GM18907 (cell line): ENCODE measurements around the gene HNRNPC.
"Not testable (repeated sequence)": the region's sequence is repeated elsewhere in the genome, so short reads cannot be mapped to it uniquely, and the experiment has no call there.

Source experiments
- ATAC-seq: cut with Tn5 transposase; IDR thresholded peaks from one replicate; pipeline ENCODE4 v1.9.1; 2021; ENCODE audit warnings: mild to moderate bottlenecking, moderate library complexity; ENCODE audit not compliant: unreplicated experiment

The HNRNPC gene

DNA sequence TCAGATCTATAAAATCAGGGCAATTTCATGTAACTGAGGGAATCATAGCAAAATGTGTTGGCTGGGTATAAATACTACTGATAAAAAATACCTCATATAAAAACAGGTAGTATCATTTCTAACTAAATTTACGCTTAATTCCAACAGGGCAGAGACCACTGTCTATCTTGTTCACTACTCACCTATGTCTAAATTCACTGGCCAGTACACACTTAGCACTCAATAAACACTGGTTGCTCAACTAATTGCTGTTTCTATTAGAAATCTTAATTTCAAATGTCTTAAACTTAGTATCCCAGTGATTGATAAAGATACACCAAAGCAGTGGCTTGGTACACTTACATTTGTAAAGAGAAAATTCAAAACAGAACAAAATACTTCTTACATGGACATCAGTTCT, 55.6 kb downstream of the HNRNPC start:
- ATAC-seq, result no peak

- ATAC-seq, result not testable (repeated sequence)
These were observed 56.4 kb downstream of the HNRNPC start for GRCh38 chr14:21212824-21213223.

DNA sequence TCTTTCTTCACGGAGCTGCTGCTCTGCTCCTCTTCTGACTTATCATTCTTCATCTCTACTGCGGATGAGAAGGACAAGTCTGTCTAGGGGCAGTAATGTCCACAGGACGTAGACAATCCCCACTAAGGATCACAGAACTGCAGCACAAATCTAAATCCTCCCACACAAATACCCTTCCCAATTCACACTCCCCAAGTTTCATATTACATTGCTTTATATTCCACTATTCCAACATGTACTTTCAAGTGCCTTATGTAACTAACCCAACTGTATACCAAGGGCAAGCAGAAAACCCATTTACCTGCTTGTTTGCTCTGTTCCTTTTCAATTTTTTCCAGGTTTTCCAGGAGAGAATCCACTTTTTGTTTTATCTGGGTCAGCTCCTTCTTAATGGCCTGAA, 57.7 kb downstream of the HNRNPC start:
- no peak for ATAC-seq

- no peak for ATAC-seq
These were observed 59.2 kb downstream of the HNRNPC start for GRCh38 chr14:21210023-21210422.

DNA sequence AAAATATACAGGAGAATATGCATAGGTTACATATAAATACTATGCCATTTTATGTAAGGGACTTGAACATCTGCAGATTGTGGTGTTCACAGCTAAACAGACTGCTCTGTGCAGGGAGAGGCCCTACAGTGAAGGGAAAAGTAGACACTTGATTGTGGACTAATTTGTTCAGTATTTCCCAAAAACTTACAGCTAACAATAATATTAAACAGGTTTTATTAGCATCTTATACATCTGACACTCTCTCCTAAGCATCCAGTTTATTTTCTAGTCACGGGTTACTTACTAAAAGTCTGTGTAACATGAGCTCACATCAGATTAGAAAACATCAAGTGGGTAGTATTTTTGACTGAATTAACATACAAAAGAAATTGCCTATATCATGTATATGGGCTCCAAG, 60.1 kb downstream of the HNRNPC start:
- no peak for ATAC-seq

GRCh38 chr14:21208554-21208953, 60.7 kb downstream of the HNRNPC start:
- ATAC-seq, result no peak

DNA sequence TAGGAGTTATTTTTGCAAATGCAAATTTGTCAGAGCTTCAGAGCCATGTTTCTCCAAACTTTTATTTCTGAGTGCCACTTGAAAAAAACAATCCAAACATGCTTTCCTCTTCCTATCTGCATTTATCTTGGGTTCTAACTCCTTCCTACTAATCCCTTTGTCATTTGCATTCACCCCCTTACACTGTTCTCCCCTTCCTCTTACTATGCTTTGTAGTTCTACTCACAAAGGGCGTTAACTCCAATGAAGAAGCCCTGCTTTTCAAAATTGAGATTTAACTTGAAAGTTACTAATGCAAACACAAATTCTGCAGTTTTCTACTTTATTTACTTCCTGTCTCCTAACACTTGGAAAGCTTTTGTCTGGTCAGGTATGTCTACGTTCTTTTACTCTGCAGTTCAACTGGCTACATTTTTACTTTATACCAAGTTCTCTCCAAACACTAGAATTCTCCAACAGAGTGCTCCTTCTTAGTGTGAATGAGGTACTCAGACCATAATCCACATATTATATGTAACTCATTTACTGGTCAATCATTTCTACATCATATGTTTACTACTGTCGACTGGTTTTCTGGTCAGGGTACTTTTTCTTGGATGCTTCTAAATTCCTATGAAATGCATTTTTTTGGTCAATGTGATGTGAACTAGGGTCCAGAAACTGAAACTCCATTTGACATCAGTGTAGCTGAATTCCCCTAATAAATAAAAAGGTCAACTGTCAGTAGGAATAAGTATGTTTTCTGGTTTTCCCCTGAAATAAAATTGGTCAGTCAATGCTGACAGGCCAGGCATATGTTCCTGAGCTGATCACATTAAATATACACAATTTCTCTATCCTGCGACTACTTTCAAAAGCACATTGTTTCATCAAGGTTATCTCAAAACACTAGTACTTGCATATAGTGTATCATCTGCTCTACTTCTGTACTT, 62.2 kb downstream of the HNRNPC start:
- ATAC-seq, result no peak

- ATAC-seq, result no peak
These were observed 63.3 kb downstream of the HNRNPC start for GRCh38 chr14:21205678-21206581.

DNA sequence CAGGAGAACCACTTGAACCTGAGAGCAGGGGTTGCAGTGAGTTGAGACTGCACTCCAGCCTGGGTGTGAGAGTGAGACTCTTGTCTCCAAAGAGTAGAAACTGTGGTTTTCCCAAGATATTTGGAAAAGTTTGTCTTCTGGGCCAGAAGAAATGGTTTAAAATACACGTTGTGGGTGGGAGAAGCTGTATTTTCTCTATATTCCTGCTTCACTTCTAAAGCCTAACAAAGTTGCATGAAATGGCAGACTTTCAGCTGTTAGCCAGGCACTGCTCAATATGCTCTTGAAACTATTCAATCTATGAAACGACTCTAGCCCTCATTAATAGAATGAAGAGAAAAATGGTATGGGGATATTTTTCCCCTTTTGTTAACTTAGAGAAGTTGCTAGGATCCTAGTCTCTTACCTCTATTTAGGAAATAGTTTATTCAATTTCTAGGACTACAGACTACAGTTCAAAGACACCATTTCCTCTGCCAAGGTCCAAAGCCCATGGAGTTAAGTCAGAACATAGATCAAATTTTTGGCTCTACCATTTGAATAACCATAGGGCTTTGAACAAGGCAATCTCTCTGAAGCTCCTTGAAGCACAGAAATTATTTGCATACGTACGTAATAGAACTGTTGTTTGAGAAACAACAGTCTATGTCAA, 64.1 kb downstream of the HNRNPC start:
- no peak for ATAC-seq

GRCh38 chr14:21204167-21205025, 64.8 kb downstream of the HNRNPC start:
- no peak for ATAC-seq

DNA sequence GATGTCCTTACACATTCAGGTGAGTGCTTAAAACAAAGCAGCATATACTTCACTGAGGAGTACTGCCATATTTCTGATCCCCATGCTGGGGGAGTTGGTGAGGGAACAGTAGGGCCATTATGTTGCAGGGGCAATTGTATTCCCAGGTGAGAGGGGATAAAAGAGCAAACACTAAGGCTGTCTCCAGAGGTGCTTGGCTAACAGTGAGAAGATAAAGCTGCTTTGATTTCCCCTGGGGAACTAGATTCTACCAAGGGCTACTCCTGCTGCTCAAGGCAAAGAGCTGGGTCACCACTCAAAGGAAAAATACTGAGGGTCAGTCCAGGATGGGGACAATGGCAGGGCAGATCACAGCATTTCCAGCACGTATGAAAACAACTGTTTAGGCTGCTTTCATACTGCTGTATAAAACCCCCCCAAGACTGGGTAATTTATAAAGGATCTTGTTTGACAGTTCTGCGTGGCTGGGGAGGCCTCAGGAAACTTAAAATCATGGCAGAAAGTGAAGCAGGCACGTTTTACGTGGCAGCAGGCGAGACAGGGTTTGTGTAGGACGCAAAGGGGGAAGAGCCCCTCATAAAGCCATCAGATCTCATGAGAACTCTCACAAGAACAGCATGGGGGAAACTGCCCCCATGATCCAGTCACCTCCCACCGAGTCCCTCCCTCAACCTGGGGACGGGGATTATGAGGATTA, 65.6 kb downstream of the HNRNPC start:
- no peak for ATAC-seq

- ATAC-seq, result no peak
These were observed 66.5 kb downstream of the HNRNPC start for GRCh38 chr14:21202463-21203358.

DNA sequence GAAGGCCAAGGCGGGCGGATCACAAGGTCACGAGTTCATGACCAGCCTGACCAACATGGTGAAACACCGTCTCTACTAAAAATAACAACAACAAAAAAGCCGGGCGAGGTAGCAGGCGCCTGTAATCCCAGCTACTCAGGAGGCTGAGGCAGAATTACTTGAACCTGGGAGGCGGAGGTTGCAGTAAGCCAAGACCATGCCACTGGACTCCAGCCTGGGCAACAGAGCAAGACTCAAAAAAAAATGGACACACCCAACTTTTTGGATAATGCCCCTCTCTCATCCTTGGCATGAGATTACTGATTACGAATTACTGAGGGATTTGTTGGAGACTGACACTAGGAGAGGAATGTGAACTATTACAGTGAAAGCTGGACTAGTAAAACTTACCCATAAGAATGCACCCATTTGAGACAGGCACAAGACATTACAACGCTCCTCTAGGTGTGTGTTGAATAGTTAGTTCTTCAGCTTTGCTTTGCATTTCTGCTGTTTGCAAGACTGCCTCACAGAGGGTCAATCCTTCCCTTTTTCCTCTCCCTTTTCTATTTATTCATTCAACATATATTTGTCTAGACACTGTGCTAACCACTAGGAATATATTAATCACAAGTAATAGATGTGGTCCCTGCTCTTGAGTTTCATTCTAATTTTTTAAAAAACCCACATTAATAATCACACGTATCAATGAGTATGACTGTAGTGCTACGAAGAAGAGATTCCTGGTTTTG, 67.3 kb downstream of the HNRNPC start:
- ATAC-seq, result no peak

DNA sequence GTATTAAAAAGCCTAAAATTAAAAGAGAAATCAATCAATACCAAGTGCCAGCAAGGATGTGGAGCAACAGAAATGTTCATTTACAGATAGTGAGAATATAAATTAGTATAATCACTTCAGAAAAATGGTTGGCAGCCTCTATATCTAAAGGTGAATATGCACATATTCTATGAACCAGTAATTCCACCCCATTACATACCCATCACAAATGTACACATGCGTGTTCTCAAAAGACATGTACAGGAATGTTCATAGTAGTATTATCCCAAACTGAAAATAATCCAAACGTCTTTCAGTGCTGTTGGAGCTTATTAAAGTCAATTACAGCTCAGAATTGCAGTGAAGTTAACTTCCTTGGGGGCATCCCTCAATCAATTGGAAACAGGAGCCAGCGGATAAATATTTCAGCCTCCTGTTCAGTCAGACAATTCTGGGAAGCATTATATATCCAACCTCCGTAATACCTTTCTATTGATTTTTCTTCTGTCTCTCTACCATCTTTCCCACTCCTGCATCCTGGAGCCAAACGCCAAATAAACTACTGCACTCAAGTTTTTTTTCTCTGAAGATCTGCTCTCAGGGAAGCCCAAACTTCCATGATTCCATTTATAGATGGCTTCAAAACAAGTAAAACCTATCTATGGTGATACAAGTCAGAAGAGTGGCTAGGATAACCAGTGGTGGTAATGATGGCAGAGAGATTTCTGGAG, 68.3 kb downstream of the HNRNPC start:
- no peak for ATAC-seq

- no peak for ATAC-seq
These were observed 69.4 kb downstream of the HNRNPC start for GRCh38 chr14:21199611-21200560.
